ENCODE data around the gene CD40.

Gene CD40

GRCh38 chr20:46107061-46107460 lies 11.1 kb upstream of the CD40 start:
- in situ Hi-C loops (cut with MboI; ENCODE audit: low sequenced_read_pairs, unreplicated experiment), result no loop called here
- no peak for TF ChIP-seq CTCF (IDR thresholded peaks at IDR 0.05; ENCODE audit: borderline replicate concordance, control extremely low read depth, extremely low read depth, insufficient read depth, missing control alignments)
- DNase-seq (ENCODE audit: low spot score), result no peak

- TF ChIP-seq CTCF (IDR thresholded peaks at IDR 0.05; ENCODE audit: borderline replicate concordance, control extremely low read depth, extremely low read depth, insufficient read depth, missing control alignments), result peak; percentile 10
- in situ Hi-C loops (cut with MboI; ENCODE audit: low sequenced_read_pairs, unreplicated experiment), result no loop called here
- DNase-seq (ENCODE audit: low spot score), result peak; percentile 75
Observed at GRCh38 chr20:46108435-46108841, 9.7 kb upstream of the CD40 start.

GRCh38 chr20:46108976-46109375 lies 9.1 kb upstream of the CD40 start:
- in situ Hi-C loops (cut with MboI; ENCODE audit: low sequenced_read_pairs, unreplicated experiment), result no loop called here
- TF ChIP-seq CTCF (IDR thresholded peaks at IDR 0.05; ENCODE audit: borderline replicate concordance, control extremely low read depth, extremely low read depth, insufficient read depth, missing control alignments), result no peak
- DNase-seq (ENCODE audit: low spot score), result no peak

- no peak for TF ChIP-seq CTCF (IDR thresholded peaks at IDR 0.05; ENCODE audit: borderline replicate concordance, control extremely low read depth, extremely low read depth, insufficient read depth, missing control alignments)
- in situ Hi-C loops (cut with MboI; ENCODE audit: low sequenced_read_pairs, unreplicated experiment), result no loop called here
- DNase-seq (ENCODE audit: low spot score), result peak; percentile 50
Observed at GRCh38 chr20:46111028-46111835, 6.9 kb upstream of the CD40 start.

DNA sequence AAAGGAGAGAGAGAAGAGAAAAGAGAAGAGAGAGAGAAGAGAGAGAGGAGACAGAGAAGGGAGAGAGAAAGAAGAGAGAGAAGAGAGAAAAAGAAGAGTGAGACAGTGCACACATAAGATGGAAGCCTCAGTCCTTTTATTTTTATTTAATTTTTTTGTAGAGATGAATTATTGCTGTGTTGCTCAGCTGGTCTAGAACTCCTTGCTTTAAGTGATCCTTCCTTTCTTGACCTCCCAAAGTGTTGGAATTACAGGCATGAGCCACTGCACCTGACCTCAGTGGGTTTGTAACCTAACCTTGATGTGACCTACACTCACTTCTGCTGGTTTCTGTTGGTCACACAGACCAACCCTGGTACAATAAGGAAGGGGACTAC lies 6.3 kb upstream of the CD40 start:
- no peak for TF ChIP-seq CTCF (IDR thresholded peaks at IDR 0.05; ENCODE audit: borderline replicate concordance, control extremely low read depth, extremely low read depth, insufficient read depth, missing control alignments)
- DNase-seq (ENCODE audit: low spot score), result no peak
- in situ Hi-C loops (cut with MboI; ENCODE audit: low sequenced_read_pairs, unreplicated experiment), result no loop called here

DNA sequence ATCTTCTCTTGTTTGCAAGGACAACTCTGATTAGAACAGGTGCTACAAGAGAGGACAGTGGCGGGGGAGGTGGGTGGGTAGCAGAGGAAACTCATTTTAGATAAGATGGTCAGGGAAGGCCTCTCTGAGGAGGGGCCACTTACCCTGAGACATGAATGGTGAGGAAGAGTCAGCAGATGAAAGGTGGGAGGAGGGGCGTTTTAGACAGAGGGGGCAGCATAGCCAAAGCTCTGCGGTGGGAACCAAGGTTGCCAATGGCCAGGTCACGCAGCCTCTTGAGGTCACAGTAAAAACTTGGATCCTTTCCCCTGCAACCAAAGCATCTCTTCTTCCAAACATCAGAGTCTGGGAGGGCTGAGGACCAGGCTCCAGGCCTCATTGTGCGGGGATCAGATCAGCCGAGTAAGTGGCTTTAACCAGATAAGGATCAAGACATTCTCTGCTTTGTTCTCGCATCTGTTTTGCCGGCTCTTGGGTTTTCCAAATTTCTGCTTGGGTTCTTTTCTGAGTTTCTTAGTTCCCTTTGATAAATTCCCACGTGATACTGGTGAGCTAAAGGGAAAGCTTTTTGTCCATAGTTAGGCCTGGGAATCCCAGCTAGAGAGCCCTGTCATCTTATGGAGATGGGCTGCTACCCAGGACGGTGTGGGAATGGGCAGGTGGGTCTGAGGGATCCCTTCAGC lies 5.5 kb upstream of the CD40 start:
- in situ Hi-C loops (cut with MboI; ENCODE audit: low sequenced_read_pairs, unreplicated experiment), result no loop called here
- TF ChIP-seq CTCF (IDR thresholded peaks at IDR 0.05; ENCODE audit: borderline replicate concordance, control extremely low read depth, extremely low read depth, insufficient read depth, missing control alignments), result no peak
- no peak for DNase-seq (ENCODE audit: low spot score)

Data from GM13976 (cell line).